ENCODE data around the gene DDX5.

The DDX5 gene

DNA sequence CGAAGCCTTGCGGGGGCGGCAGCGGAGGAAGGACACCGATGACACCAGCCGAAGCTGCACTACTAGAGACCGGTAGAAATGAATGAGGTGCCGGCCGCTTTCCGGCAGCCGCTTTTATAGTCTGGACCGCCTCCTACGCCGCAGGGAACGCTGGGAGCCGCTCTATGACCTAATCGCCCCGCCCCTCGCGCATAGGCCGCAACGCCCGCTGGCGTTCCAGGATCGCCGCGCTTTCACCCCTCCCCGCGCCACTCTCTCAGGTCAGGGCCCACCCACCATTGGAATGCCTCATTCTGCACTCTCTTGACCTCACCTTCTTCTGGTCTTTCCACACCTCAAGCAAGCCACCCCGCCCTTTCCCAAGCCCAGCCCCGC is at the start of gene DDX5:
DDX5 (minus strand) TSS at position 89 of the 375 bp plus-strand sequence. CDS start 170 bp downstream, outside the sequence.
- peak; percentile 94 for DNase-seq

GRCh38 chr17:64555281-64555680 is 49.2 kb upstream of the DDX5 start:
- no peak for DNase-seq

GRCh38 chr17:64554028-64554637 is 48.0 kb upstream of the DDX5 start:
- DNase-seq = no peak

- no peak for DNase-seq
Observed at GRCh38 chr17:64551461-64551860, 45.4 kb upstream of the DDX5 start.

GRCh38 chr17:64547319-64547718 is 41.2 kb upstream of the DDX5 start:
- DNase-seq = no peak

DNA sequence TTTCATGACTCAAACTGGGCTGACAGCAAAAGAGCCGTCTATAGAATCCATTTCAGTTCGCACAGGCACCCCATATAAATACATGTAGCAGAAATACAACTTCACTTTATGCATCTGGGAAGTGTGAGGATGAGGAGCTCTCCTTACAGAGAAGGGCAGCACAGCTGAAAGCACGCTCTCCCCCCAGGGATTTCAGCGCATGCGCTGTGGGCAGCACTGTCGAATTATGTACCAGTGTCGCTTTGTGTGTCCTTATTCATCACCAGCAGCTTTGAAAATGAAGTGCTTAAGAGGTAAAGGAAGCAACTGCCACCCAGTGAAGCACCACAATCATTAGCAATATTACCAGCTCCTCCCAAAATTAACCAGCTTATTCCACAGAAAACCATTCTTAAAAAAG is 40.6 kb upstream of the DDX5 start:
- DNase-seq = no peak

- no peak for DNase-seq
Observed at GRCh38 chr17:64544742-64545141, 38.7 kb upstream of the DDX5 start.

DNA sequence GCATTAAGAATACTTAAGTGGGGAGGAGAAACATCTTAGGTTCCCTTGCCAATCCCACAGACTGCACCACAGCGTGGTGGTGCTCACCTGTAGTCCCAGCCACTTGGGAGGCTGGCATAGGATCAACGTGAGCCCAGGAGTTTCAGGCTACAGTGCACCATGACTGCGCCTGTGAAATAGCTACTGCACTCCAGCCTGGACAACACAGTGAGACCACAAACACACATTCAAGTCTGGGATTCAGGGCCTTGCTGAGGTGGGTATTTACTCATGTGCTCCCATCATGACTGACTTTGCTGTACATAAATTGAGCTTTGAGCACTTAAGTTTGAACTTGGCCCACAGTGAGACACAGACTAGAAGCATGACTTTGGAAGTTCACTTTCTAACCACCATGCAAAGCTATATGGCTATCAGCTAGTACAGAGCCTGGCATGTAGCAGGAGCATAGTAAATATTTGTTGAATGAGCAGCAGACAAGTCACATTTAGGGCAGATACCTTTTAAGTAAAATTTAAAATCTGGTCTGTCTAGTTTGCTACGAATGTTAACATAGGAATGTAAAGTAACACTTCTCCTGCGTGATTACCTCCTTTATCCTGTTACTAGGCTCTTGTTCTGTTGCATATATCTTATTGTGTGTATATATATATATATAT is 34.2 kb upstream of the DDX5 start:
- no peak for DNase-seq

DNA sequence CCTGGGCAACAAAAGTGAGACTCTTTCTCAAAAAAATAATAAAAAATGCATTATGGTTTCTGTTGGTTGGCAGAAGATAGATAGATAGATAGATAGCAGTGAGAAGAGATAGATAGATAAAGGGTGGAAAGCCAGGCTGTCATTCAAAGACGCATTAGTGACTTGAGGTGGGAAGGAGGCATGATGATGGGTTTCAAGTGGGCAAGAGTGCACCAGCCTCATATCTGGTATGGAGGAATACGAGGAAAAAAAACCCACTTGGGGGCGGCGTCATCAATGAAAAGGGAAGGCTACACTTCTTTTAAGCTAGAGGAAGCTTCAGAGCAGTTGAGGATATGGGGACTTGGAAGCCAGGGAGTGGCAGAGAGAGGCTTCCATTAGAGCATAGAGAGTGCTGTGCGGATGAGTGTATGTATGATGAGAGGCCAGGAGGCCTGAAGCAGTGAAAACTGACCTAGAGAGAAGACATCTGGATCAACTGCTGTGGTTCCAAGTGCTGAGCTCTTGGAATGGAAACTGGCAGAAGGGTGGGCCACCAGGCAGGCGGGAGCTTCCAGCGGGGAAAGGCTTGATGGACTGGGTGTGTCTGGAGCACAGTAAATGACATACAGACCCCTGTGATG is 32.5 kb upstream of the DDX5 start:
- DNase-seq = no peak

GRCh38 chr17:64537488-64537887 is 31.4 kb upstream of the DDX5 start:
- no peak for DNase-seq

GRCh38 chr17:64536913-64537312 is 30.8 kb upstream of the DDX5 start:
- DNase-seq = no peak

GRCh38 chr17:64535357-64535756 is 29.3 kb upstream of the DDX5 start:
- DNase-seq = no peak

- DNase-seq = no peak
Observed at GRCh38 chr17:64534187-64534586, 28.1 kb upstream of the DDX5 start.

DNA sequence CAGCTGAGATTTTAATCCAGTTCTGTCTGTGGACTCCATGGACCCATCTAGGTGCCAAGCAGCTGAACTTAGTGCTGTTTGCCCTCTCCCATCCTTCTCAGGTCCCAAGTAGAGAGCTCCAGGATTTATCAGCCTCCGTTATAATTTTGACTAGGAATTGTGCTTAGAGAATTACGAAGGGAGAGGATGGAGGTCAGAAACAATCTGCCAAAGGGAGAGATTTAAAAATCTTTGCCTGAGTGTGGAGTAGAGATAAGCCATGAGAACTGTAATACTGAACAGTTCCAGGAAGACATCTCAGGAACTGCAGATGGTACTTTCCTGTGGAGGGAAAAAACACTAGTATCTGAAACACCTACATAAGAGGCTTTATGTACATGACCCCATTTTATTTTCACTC is 27.7 kb upstream of the DDX5 start:
- no peak for DNase-seq

DNA sequence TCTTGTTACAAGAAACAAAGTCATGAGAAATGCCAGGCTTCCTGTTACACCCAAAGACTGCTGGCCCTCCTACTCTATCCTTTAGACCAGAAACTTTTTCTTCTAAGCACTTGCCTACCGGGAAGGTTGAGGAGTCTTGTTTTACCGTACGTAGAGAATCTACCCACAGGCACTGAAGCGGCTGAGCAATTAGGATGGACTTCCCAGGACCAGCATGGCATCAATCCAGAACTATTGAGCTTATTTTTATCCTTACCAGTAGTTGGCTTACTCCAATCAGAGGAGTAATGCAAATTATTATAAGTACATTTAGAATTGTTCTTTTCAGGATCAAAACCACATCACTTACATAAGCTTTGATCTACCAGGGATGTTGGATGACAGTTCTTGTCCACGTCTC is 26.3 kb upstream of the DDX5 start:
- no peak for DNase-seq

- DNase-seq = no peak
Observed at GRCh38 chr17:64531955-64532371, 25.9 kb upstream of the DDX5 start.

GRCh38 chr17:64529221-64529620 is 23.1 kb upstream of the DDX5 start:
- no peak for DNase-seq

- no peak for DNase-seq
Observed at GRCh38 chr17:64527914-64528313, 21.8 kb upstream of the DDX5 start.

DNA sequence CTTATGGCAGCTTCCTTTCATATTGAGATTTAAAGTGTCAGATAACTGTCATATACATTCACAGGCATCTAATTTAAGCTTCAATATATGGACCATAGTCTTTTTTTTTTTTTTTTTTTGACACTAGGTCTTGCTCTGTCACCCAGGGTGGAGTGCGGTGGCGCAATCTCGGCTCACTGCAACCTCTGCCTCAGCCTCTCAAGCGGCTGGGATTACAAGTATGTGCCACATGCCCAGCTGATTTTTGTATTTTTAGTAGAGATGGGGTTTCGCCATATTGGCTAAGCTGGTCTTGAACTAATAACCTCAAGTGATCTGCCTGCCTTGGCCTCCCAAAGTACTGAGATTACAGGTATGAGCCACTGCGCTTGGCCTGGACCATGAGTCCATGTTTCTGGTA is 14.3 kb upstream of the DDX5 start:
- DNase-seq = no peak

- DNase-seq = no peak
Observed at GRCh38 chr17:64519601-64520000, 13.5 kb upstream of the DDX5 start.

DNA sequence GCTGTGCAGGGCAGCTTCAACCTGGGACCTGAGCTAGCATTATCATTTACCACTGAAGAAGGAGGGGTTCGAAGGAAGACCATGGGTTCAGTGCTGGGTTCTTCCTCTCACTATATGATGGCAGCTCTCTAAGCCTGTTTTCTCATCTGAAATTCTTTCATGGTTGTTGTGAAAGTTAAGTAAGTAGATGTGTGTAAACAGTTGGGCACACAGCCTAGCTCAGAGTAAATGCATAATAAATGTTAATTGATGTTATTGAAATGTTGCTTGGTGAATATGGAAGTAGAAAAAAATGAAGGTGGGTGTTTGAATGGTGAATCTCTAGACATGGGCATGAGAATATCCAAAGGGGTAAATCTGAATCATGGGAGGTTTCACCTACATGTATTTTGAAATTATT is 9.7 kb upstream of the DDX5 start:
- DNase-seq = no peak

GRCh38 chr17:64515419-64515818 is 9.3 kb upstream of the DDX5 start:
- DNase-seq = no peak

DNA sequence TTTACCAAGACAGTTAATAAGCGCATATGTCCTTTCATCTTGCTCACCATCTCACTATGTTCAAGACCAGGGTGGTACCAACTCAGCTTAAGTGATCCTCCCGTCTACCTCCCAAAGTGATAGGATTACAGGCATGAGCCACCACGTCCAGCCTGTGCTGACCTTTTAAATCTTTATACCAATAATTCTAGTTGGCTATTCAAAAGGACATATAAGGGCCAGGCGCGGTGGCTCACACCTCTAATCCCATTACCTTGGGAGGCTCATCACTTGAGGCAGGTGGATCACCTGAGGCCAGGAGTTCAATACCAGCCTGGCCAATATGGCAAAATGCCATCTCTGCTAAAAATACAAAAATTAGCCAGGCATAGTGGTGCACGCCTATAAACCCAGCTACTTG is 3.1 kb upstream of the DDX5 start:
- no peak for DNase-seq

- no peak for DNase-seq
Observed at GRCh38 chr17:64508683-64509082, 2.6 kb upstream of the DDX5 start.

GRCh38 chr17:64507413-64507782 is 1.3 kb upstream of the DDX5 start:
- peak; percentile 64 for DNase-seq

All from NCI-H1092 (cell line).